Prostate gland (tissue), 2 donors: ENCODE measurements around the gene HJURP.

ENCODE experiments used
- CTCF ChIP-seq, 4 experiments: fragments of 200-600 bp in 2 of 4; fragments of 450-650 bp in 2 of 4; sonication (generic) in 2 of 4; IDR thresholded peaks; 1 replicate in 3 of 4; 2 replicates in 1 of 4; pipeline ENCODE4 v1.5.1; 2016 to 2019; ENCODE audit warnings: antibody characterized with exemption in 4 of 4, mild to moderate bottlenecking in 2 of 4, moderate library complexity in 2 of 4
- POLR2A ChIP-seq: fragments of 450-650 bp; IDR thresholded peaks from one replicate; pipeline ENCODE4 v1.6.1; 2016; ENCODE audit warnings: antibody characterized with exemption, mild to moderate bottlenecking
- POLR2AphosphoS5 ChIP-seq: sonication (generic); formaldehyde crosslinking; IDR thresholded peaks from one replicate; pipeline ENCODE4 v1.6.1; 2017; ENCODE audit warnings: antibody characterized with exemption

- TF ChIP-seq POLR2AphosphoS5, result no peak
- TF ChIP-seq CTCF (IDR thresholded peaks at IDR 0.05), result no peak
- TF ChIP-seq POLR2A, result no peak
Observed at GRCh38 chr2:233814056-233814835, 40.1 kb downstream of the HJURP start.
